ENCODE measurements around the gene ATP5PD. TPM values are rescaled to one million over a fixed set of nuclear protein-coding genes. Genes with fewer than 3 reads are reported as not detected.

Gene ATP5PD
- total and polyA plus RNA-seq, 2 of the 13 experiments (the other 11 are each of a cell fraction or from before 2014, with no cell fraction given), result 158 to 428 TPM

DNA sequence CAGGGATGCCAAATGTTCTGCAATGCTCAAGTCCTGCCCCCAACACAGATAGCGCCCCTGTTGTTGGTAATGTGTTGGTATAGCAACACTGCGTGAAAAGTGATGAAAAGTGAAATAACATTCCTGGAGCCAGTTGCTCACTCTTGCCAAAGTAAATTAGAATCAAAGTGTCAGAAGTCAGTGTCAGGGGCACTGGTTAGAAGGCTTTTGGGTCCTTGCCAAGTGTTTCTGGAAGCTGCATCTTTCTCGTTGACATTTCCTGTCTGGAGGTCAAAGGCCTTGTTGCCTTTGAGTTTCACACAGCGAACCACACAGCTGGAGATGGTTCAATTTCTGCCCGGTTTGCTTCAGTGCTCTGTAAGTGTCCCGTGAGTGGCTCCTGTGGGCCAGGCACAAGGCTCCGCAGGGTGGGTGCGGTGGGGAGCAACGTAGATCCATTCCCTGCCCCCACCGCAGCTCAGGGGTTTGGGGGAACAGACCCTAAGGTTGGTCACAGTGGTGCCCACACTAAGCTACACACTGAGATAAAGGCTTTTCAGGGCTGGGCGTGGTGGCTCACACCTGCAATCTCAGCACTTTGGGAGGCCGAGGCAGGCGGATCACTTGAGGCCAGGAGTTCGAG lies 37.4 kb upstream of the ATP5PD start (continued):
- peak; percentile 89 for TF ChIP-seq TBL1XR1 (IDR thresholded peaks at IDR 0.05; ENCODE audit: borderline replicate concordance, low read length, partially characterized antibody)
- no peak for TF ChIP-seq ZNF724P (CRISPR knock-in tag; IDR thresholded peaks at IDR 0.05; ENCODE audit: borderline replicate concordance)
- peak; percentile 80 for TF ChIP-seq ZNF644 (CRISPR knock-in tag; IDR thresholded peaks at IDR 0.05; ENCODE audit: low read depth)
- 0 out of 2 replicates have a peak, but pooled peaks have one; percentile 30 for TF ChIP-seq NFYC (CRISPR knock-in tag; IDR thresholded peaks at IDR 0.05)
- no peak for TF ChIP-seq SATB2 (CRISPR knock-in tag; IDR thresholded peaks at IDR 0.05)
- peak; percentile 61; the same call in 1 of the 2 replicates for TF ChIP-seq HNF1A (IDR thresholded peaks at IDR 0.05; ENCODE audit: low read depth)
- TF ChIP-seq HNF1A (CRISPR knock-in tag; IDR thresholded peaks at IDR 0.05; ENCODE audit: borderline replicate concordance), result peak; percentile 75; the same call in 1 of the 2 replicates
- TF ChIP-seq ZNF563 (CRISPR knock-in tag; IDR thresholded peaks at IDR 0.05), result no peak
- no peak for TF ChIP-seq ZNF121 (CRISPR knock-in tag; IDR thresholded peaks at IDR 0.05)
- TF ChIP-seq HMGA1 (CRISPR knock-in tag; conservative IDR thresholded peaks at IDR 0.05), result no peak
- TF ChIP-seq, protein P1, sequence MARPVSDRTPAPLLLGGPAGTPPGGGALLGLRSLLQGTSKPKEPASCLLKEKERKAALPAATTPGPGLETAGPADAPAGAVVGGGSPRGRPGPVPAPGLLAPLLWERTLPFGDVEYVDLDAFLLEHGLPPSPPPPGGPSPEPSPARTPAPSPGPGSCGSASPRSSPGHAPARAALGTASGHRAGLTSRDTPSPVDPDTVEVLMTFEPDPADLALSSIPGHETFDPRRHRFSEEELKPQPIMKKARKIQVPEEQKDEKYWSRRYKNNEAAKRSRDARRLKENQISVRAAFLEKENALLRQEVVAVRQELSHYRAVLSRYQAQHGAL (CRISPR knock-in tag; IDR thresholded peaks at IDR 0.05; ENCODE audit: not compliant biosample characterization), result no peak
- peak; percentile 67; the same call in 1 of the 2 replicates for TF ChIP-seq ARNT2 (CRISPR knock-in tag; IDR thresholded peaks at IDR 0.05; ENCODE audit: low read depth)
- TF ChIP-seq, protein P2, sequence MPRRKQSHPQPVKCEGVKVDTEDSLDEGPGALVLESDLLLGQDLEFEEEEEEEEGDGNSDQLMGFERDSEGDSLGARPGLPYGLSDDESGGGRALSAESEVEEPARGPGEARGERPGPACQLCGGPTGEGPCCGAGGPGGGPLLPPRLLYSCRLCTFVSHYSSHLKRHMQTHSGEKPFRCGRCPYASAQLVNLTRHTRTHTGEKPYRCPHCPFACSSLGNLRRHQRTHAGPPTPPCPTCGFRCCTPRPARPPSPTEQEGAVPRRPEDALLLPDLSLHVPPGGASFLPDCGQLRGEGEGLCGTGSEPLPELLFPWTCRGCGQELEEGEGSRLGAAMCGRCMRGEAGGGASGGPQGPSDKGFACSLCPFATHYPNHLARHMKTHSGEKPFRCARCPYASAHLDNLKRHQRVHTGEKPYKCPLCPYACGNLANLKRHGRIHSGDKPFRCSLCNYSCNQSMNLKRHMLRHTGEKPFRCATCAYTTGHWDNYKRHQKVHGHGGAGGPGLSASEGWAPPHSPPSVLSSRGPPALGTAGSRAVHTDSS (CRISPR knock-in tag; conservative IDR thresholded peaks at IDR 0.05), result no peak
- TF ChIP-seq ARNT (IDR thresholded peaks at IDR 0.05), result no peak
- TF ChIP-seq ZNF354B (CRISPR knock-in tag; IDR thresholded peaks at IDR 0.05), result no peak
- no peak for TF ChIP-seq MXD4 (CRISPR knock-in tag; IDR thresholded peaks at IDR 0.05)
- TF ChIP-seq XRCC5 (optimal IDR thresholded peaks at IDR 0.05; ENCODE audit: low read length), result peak; percentile 79
- TF ChIP-seq NFE2L2 (IDR thresholded peaks at IDR 0.05; ENCODE audit: low read length), result no peak
- TF ChIP-seq HNF4A (CRISPR knock-in tag; IDR thresholded peaks at IDR 0.05), result peak; percentile 94
- TF ChIP-seq, protein P3, sequence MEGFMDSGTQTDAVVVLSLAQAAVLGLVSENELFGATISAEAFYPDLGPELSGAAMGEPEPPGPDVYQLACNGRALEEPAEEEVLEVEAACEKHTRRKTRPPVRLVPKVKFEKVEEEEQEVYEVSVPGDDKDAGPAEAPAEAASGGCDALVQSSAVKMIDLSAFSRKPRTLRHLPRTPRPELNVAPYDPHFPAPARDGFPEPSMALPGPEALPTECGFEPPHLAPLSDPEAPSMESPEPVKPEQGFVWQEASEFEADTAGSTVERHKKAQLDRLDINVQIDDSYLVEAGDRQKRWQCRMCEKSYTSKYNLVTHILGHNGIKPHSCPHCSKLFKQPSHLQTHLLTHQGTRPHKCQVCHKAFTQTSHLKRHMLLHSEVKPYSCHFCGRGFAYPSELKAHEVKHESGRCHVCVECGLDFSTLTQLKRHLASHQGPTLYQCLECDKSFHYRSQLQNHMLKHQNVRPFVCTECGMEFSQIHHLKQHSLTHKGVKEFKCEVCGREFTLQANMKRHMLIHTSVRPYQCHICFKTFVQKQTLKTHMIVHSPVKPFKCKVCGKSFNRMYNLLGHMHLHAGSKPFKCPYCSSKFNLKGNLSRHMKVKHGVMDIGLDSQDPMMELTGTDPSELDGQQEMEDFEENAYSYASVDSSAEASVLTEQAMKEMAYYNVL (CRISPR knock-in tag; IDR thresholded peaks at IDR 0.05; ENCODE audit: borderline replicate concordance), result peak; percentile 48; the same call in 1 of the 2 replicates
- TF ChIP-seq, protein P4, sequence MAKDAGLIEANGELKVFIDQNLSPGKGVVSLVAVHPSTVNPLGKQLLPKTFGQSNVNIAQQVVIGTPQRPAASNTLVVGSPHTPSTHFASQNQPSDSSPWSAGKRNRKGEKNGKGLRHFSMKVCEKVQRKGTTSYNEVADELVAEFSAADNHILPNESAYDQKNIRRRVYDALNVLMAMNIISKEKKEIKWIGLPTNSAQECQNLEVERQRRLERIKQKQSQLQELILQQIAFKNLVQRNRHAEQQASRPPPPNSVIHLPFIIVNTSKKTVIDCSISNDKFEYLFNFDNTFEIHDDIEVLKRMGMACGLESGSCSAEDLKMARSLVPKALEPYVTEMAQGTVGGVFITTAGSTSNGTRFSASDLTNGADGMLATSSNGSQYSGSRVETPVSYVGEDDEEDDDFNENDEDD (CRISPR knock-in tag; IDR thresholded peaks at IDR 0.05; ENCODE audit: borderline replicate concordance), result peak; percentile 35; the same call in 1 of the 2 replicates
